Diencephalon (tissue), 1 donor: ENCODE measurements around the gene OR10D3. TPM values are rescaled to one million over a fixed set of nuclear protein-coding genes. Genes with fewer than 3 reads are reported as not detected.

Experiments used
- total RNA-seq: library from RNA; depleted of rRNA; stranded (reverse); fragments of >200 nt; gene quantifications from one replicate; pipeline ENCODE4 v1.2.3, GENCODE V29; 2014

The OR10D3 gene
- not detected for total RNA-seq

DNA sequence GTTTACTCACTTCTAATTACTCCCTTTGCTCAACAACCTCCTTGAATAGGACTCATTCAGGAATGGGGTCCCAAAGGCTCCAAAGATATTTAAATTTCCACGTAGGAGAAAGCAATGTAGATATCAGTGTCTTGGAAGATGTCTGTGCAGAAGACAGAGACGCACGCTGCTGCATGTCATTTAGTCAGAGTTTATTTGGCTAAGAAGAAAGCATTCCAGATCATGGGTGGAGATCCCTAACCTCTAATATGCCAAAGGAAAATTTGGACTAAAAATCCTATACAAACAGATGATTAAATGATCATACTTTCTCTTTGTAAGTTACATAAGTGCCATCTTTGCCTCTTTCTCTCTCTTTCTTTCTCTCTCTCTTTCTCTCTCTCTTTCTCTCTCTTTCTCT is at the start of gene OR10D3:
OR10D3 (plus strand) TSS at position 278 of the 400 bp plus-strand sequence. CDS start 1,925 bp downstream, outside the sequence.

Other genes starting within 250 kb of the OR10D3 start
- gene OR4D5, start 243.7 kb upstream of the OR10D3 start, total RNA-seq: not detected
- not detected for gene OR6T1, start 239.5 kb upstream of the OR10D3 start, total RNA-seq
- not detected for gene OR10S1, start 205.6 kb upstream of the OR10D3 start, total RNA-seq
- not detected for gene OR10G6, start 188.2 kb upstream of the OR10D3 start, total RNA-seq
- gene OR10G4, start 170.3 kb upstream of the OR10D3 start, total RNA-seq: not detected
- not detected for gene OR10G9, start 160.3 kb upstream of the OR10D3 start, total RNA-seq
- not detected for gene OR10G8, start 156.5 kb upstream of the OR10D3 start, total RNA-seq
- gene OR10G7, start 142.0 kb upstream of the OR10D3 start, total RNA-seq: not detected
- gene VWA5A, start 67.9 kb upstream of the OR10D3 start, total RNA-seq: 38.1 TPM
- gene OR8G1, start 57.8 kb downstream of the OR10D3 start, total RNA-seq: not detected
- gene OR8G5, start 73.0 kb downstream of the OR10D3 start, total RNA-seq: not detected
- not detected for gene OR8D1, start 130.6 kb downstream of the OR10D3 start, total RNA-seq
- gene OR8D2, start 136.9 kb downstream of the OR10D3 start, total RNA-seq: not detected
- gene OR8B2, start 201.2 kb downstream of the OR10D3 start, total RNA-seq: not detected
- gene OR8B3, start 215.7 kb downstream of the OR10D3 start, total RNA-seq: not detected
- not detected for gene OR8B4, start 241.5 kb downstream of the OR10D3 start, total RNA-seq